ENCODE data around the gene RCAN2. TPM values are rescaled to one million over a fixed set of nuclear protein-coding genes. Genes with fewer than 3 reads are reported as not detected.

The RCAN2 gene
- total RNA-seq, 1 experiment from 2014 or later = 0.05 TPM

GRCh38 chr6:46528961-46529750 is 37.9 kb upstream of the RCAN2 start:
- DNase-seq (ENCODE audit: low read depth, low spot score) = no peak
- ChIA-PET CTCF (no interaction called here), POLR2A (no interaction called here)
- intact Hi-C loops (cut with micrococcal nuclease; ENCODE audit: unreplicated experiment) = no loop called here
- in situ Hi-C loops (cut with HindIII; ENCODE audit: low pct_unique_long_range_greater_than_20kb, low sequenced_read_pairs) = no loop called here
- Histone ChIP-seq H3K4me1 (ENCODE audit: control insufficient read depth, insufficient read depth, low read length) (no peaks in the 10 kb centered on the region), H3K9me3 (ENCODE audit: control insufficient read depth, insufficient read depth, low read depth, low read length) (no peaks in the 10 kb centered on the region), H3K4me3 (ENCODE audit: low read depth in 2 of 2, low read length in 2 of 2) (no peak overlapping the region), H3K36me3 (ENCODE audit: control insufficient read depth, insufficient read depth, low read length) (no peaks in the 10 kb centered on the region), H3K27ac (ENCODE audit: low read length) (no peak overlapping the region), H3K27me3 (ENCODE audit: control insufficient read depth, insufficient read depth, low read length) (no peaks in the 10 kb centered on the region)
- TF ChIP-seq SIN3A (IDR thresholded peaks at IDR 0.05; ENCODE audit: borderline replicate concordance, insufficient read depth, low read depth, low read length) = no peak
- TF ChIP-seq, protein P1, sequence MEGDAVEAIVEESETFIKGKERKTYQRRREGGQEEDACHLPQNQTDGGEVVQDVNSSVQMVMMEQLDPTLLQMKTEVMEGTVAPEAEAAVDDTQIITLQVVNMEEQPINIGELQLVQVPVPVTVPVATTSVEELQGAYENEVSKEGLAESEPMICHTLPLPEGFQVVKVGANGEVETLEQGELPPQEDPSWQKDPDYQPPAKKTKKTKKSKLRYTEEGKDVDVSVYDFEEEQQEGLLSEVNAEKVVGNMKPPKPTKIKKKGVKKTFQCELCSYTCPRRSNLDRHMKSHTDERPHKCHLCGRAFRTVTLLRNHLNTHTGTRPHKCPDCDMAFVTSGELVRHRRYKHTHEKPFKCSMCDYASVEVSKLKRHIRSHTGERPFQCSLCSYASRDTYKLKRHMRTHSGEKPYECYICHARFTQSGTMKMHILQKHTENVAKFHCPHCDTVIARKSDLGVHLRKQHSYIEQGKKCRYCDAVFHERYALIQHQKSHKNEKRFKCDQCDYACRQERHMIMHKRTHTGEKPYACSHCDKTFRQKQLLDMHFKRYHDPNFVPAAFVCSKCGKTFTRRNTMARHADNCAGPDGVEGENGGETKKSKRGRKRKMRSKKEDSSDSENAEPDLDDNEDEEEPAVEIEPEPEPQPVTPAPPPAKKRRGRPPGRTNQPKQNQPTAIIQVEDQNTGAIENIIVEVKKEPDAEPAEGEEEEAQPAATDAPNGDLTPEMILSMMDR (IDR thresholded peaks at IDR 0.05) = no peak
- TF ChIP-seq REST (IDR thresholded peaks at IDR 0.05; ENCODE audit: insufficient read depth in 1 of 2, low read depth in 2 of 2, low read length in 1 of 2) = no peak
- no peak for TF ChIP-seq POLR2AphosphoS5 (IDR thresholded peaks at IDR 0.05; ENCODE audit: low read depth, low read length)
- no peak for TF ChIP-seq TCF7L2 (IDR thresholded peaks at IDR 0.05; ENCODE audit: low read depth, low read length)
- no TSS peak for BruUV-seq (replicated peaks)
- no peak for ATAC-seq

DNA sequence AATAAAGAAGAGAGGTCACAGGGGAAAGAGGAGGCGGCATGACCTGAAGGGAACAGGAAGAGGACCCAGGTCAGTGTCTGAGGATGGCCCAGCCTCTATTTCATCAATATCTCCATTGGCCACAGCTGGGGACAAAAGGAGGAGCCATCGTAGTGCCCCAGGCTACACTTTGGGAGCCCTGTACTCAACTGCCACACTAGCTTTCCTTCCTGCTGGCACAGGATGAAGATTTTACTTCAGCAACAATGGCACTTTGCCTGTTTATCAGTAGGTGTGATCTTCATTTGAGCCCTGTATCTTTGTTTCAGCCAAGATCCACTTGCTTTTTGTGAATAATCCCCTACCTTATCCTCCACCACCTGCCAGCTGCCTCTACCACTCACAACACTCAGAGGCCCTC is 35.4 kb upstream of the RCAN2 start:
- H3K4me1 ChIP-seq (ENCODE audit: control insufficient read depth, insufficient read depth, low read length) = no peaks in the 10 kb centered on the region
- intact Hi-C loops (cut with micrococcal nuclease; ENCODE audit: unreplicated experiment) (no loop called here), in situ Hi-C loops (cut with HindIII; ENCODE audit: low pct_unique_long_range_greater_than_20kb, low sequenced_read_pairs) (no loop called here)
- TF ChIP-seq TCF7L2 (IDR thresholded peaks at IDR 0.05; ENCODE audit: low read depth, low read length) = no peak
- no peak for TF ChIP-seq REST (IDR thresholded peaks at IDR 0.05; ENCODE audit: insufficient read depth in 1 of 2, low read depth in 2 of 2, low read length in 1 of 2)
- TF ChIP-seq, protein P1 (IDR thresholded peaks at IDR 0.05) = no peak
- TF ChIP-seq SIN3A (IDR thresholded peaks at IDR 0.05; ENCODE audit: borderline replicate concordance, insufficient read depth, low read depth, low read length) = no peak
- TF ChIP-seq POLR2AphosphoS5 (IDR thresholded peaks at IDR 0.05; ENCODE audit: low read depth, low read length) = no peak
- H3K27me3 ChIP-seq (ENCODE audit: control insufficient read depth, insufficient read depth, low read length) = no peaks in the 10 kb centered on the region
- H3K36me3 ChIP-seq (ENCODE audit: control insufficient read depth, insufficient read depth, low read length) = no peaks in the 10 kb centered on the region
- no TSS peak for BruUV-seq (replicated peaks)
- no peak overlapping the region for H3K27ac ChIP-seq (ENCODE audit: low read length)
- DNase-seq (ENCODE audit: low read depth, low spot score) = no peak
- POLR2A ChIA-PET = no interaction called here
- H3K4me3 ChIP-seq (ENCODE audit: low read depth in 2 of 2, low read length in 2 of 2) = no peak overlapping the region
- H3K9me3 ChIP-seq (ENCODE audit: control insufficient read depth, insufficient read depth, low read depth, low read length) = no peaks in the 10 kb centered on the region
- ATAC-seq = no peak
- CTCF ChIA-PET = no interaction called here
